ENCODE results near the gene GRIA4.
"Not testable (repeated sequence)": the region's sequence is repeated elsewhere in the genome, so short reads cannot be mapped to it uniquely, and the experiment has no call there.

GRIA4 gene

GRCh38 chr11:105868762-105869285 lies 259.0 kb downstream of the GRIA4 start:
- Histone ChIP-seq H3K4me3 (ENCODE audit: low read depth, low read length) (no peak overlapping the region), H3K27ac (no peak overlapping the region), H3K9me3 (ENCODE audit: severe bottlenecking) (no peaks in the 10 kb centered on the region), H3K36me3 (no peaks in the 10 kb centered on the region), H3K27me3 (ENCODE audit: insufficient read depth, low read depth, severe bottlenecking) (no peaks in the 10 kb centered on the region)
- TF ChIP-seq, protein P1, sequence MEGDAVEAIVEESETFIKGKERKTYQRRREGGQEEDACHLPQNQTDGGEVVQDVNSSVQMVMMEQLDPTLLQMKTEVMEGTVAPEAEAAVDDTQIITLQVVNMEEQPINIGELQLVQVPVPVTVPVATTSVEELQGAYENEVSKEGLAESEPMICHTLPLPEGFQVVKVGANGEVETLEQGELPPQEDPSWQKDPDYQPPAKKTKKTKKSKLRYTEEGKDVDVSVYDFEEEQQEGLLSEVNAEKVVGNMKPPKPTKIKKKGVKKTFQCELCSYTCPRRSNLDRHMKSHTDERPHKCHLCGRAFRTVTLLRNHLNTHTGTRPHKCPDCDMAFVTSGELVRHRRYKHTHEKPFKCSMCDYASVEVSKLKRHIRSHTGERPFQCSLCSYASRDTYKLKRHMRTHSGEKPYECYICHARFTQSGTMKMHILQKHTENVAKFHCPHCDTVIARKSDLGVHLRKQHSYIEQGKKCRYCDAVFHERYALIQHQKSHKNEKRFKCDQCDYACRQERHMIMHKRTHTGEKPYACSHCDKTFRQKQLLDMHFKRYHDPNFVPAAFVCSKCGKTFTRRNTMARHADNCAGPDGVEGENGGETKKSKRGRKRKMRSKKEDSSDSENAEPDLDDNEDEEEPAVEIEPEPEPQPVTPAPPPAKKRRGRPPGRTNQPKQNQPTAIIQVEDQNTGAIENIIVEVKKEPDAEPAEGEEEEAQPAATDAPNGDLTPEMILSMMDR (IDR thresholded peaks at IDR 0.05; ENCODE audit: low read depth, low read length), result no peak
- no peak for DNase-seq

GRCh38 chr11:105870516-105871113 lies 260.7 kb downstream of the GRIA4 start:
- Histone ChIP-seq H3K27me3 (ENCODE audit: insufficient read depth, low read depth, severe bottlenecking) (no peaks in the 10 kb centered on the region), H3K27ac (no peak overlapping the region), H3K36me3 (no peaks in the 10 kb centered on the region), H3K9me3 (ENCODE audit: severe bottlenecking) (peaks cover 3% of the 10 kb centered on the region), H3K4me3 (ENCODE audit: low read depth, low read length) (no peak overlapping the region)
- TF ChIP-seq, protein P1 (IDR thresholded peaks at IDR 0.05; ENCODE audit: low read depth, low read length), result no peak
- no peak for DNase-seq

DNA sequence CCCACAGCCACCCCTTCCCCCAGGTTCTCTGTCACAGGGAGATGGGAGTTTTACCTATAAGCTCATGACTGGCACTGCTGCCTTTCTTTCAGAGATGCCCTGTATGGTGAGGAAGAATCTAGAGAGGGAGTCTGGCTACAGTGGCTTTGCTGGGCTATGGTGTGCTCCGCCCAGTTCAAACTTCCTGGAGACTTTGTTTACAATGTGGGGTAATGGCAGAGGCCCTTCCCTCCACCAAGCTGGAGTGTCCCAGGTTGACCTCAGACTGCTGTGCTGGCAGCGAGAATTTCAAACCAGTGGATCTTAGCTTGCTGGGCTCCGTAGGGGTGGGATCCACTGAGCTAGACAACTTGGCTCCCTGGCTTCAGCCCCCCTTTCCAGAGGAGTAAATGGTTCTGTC lies 268.6 kb downstream of the GRIA4 start:
- Histone ChIP-seq H3K27ac (no peak overlapping the region), H3K9me3 (ENCODE audit: severe bottlenecking) (peaks cover 3% of the 10 kb centered on the region), H3K4me3 (ENCODE audit: low read depth, low read length) (no peak overlapping the region), H3K27me3 (ENCODE audit: insufficient read depth, low read depth, severe bottlenecking) (no peaks in the 10 kb centered on the region), H3K36me3 (no peaks in the 10 kb centered on the region)
- no peak for DNase-seq
- TF ChIP-seq, protein P1 (IDR thresholded peaks at IDR 0.05; ENCODE audit: low read depth, low read length), result no peak

GRCh38 chr11:105878927-105879326 lies 269.1 kb downstream of the GRIA4 start:
- DNase-seq, H3K27ac ChIP-seq: not testable (repeated sequence)

DNA sequence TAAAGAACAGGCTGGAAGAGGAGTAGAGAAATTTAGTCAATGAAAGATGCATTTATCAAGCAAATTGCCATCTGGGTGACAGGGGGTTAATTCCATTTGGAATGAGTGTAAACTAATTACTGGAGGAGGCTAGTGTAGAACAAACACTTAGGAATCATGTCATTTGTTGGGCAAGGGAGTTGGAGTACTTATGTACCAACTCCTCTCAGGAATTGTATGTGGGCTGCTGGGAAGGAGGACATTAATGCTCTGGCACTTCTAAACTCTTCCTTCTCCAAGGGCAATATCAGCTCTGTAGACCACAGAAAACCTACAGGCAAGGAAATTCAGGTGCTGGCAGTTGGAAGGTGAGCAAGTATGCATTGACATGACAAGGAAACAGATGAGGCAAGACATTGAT lies 271.2 kb downstream of the GRIA4 start:
- TF ChIP-seq, protein P1 (IDR thresholded peaks at IDR 0.05; ENCODE audit: low read depth, low read length), result no peak
- Histone ChIP-seq H3K36me3 (no peaks in the 10 kb centered on the region), H3K4me3 (ENCODE audit: low read depth, low read length) (no peak overlapping the region), H3K27ac (no peak overlapping the region), H3K9me3 (ENCODE audit: severe bottlenecking) (no peaks in the 10 kb centered on the region), H3K27me3 (ENCODE audit: insufficient read depth, low read depth, severe bottlenecking) (no peaks in the 10 kb centered on the region)
- no peak for DNase-seq

More at GRCh38 chr11:105878927-105879326, 269.1 kb downstream of the GRIA4 start:
- H3K27me3 ChIP-seq (ENCODE audit: insufficient read depth, low read depth, severe bottlenecking); H3K36me3 ChIP-seq; H3K9me3 ChIP-seq (ENCODE audit: severe bottlenecking); H3K4me3 ChIP-seq (ENCODE audit: low read depth, low read length): not testable (repeated sequence)

- no peak overlapping the region for H3K4me3 ChIP-seq (ENCODE audit: low read depth, low read length)
- no peaks in the 10 kb centered on the region for H3K36me3 ChIP-seq
- H3K27me3 ChIP-seq (ENCODE audit: insufficient read depth, low read depth, severe bottlenecking), result no peaks in the 10 kb centered on the region
- no peak for DNase-seq
- TF ChIP-seq, protein P1 (IDR thresholded peaks at IDR 0.05; ENCODE audit: low read depth, low read length), result no peak
- no peak overlapping the region for H3K27ac ChIP-seq
- no peaks in the 10 kb centered on the region for H3K9me3 ChIP-seq (ENCODE audit: severe bottlenecking)
Observed at GRCh38 chr11:105884436-105884835, 274.6 kb downstream of the GRIA4 start.
